Measurements from ENCODE around the gene CLASP1. TPM values are rescaled to one million over a fixed set of nuclear protein-coding genes. Genes with fewer than 3 reads are reported as not detected.

Gene CLASP1
- total and polyA plus RNA-seq, 4 donors: 7.5 to 50.0 (median 21.9) TPM

- no peak overlapping the region for H3K9ac ChIP-seq (ENCODE audit: low read depth in 1 of 2, low read length in 2 of 2)
- no peak overlapping the region for H3K4me3 ChIP-seq (ENCODE audit: low read depth in 1 of 3, low read length in 3 of 3)
- no peak for TF ChIP-seq EGR1 (IDR thresholded peaks at IDR 0.05; ENCODE audit: low read depth in 2 of 2)
- TF ChIP-seq GABPA (IDR thresholded peaks at IDR 0.05 in 1 of 2, conservative IDR thresholded peaks at IDR 0.05 in 1 of 2): no peak
- no peak for TF ChIP-seq TAF1 (conservative IDR thresholded peaks at IDR 0.05)
- no peak for TF ChIP-seq RAD21 (IDR thresholded peaks at IDR 0.05)
- TF ChIP-seq RXRA (IDR thresholded peaks at IDR 0.05): no peak
- TF ChIP-seq SP1 (IDR thresholded peaks at IDR 0.05): no peak
- no peak for TF ChIP-seq REST (IDR thresholded peaks at IDR 0.05)
- TF ChIP-seq ZBTB33 (IDR thresholded peaks at IDR 0.05): no peak
- TF ChIP-seq FOXA1 (IDR thresholded peaks at IDR 0.05): no peak
- no peak for TF ChIP-seq MAX (IDR thresholded peaks at IDR 0.05)
- DNase-seq (ENCODE audit: low spot score): no peak
- H3K4me1 ChIP-seq (ENCODE audit: control insufficient read depth in 4 of 4, insufficient read depth in 4 of 4, low read length in 3 of 4): no peaks in the 10 kb centered on the region
- no peak overlapping the region for H3K27ac ChIP-seq (ENCODE audit: low read depth in 1 of 2, low read length in 2 of 2)
- H3K36me3 ChIP-seq (ENCODE audit: control insufficient read depth in 4 of 4, insufficient read depth in 3 of 4, low read depth in 1 of 4, low read length in 3 of 4): no peaks in the 10 kb centered on the region
- no peaks in the 10 kb centered on the region for H3K27me3 ChIP-seq (ENCODE audit: control insufficient read depth in 4 of 4, insufficient read depth in 4 of 4, low read length in 3 of 4)
- 84% methylated on average over 3 of the region's 3 CpGs for WGBS
- H3K9me3 ChIP-seq (ENCODE audit: control insufficient read depth in 4 of 4, low read length in 3 of 4): no peaks in the 10 kb centered on the region
Observed at GRCh38 chr2:121665504-121665903, 16.2 kb upstream of the CLASP1 start.

- no peak for TF ChIP-seq TAF1 (conservative IDR thresholded peaks at IDR 0.05)
- TF ChIP-seq NR2F2 (IDR thresholded peaks at IDR 0.05): no peak
- TF ChIP-seq HNF4A (conservative IDR thresholded peaks at IDR 0.05): no peak
- TF ChIP-seq EGR1 (IDR thresholded peaks at IDR 0.05; ENCODE audit: low read depth in 2 of 2): no peak
- no peak for TF ChIP-seq ZBTB33 (IDR thresholded peaks at IDR 0.05)
- Histone ChIP-seq H3K27me3 (ENCODE audit: control insufficient read depth in 4 of 4, insufficient read depth in 4 of 4, low read length in 3 of 4) (no peaks in the 10 kb centered on the region), H3K9me3 (ENCODE audit: control insufficient read depth in 4 of 4, low read length in 3 of 4) (no peaks in the 10 kb centered on the region), H3K4me1 (ENCODE audit: control insufficient read depth in 4 of 4, insufficient read depth in 4 of 4, low read length in 3 of 4) (no peaks in the 10 kb centered on the region), H3K27ac (ENCODE audit: low read depth in 1 of 2, low read length in 2 of 2) (no peak overlapping the region), H3K36me3 (ENCODE audit: control insufficient read depth in 4 of 4, insufficient read depth in 3 of 4, low read depth in 1 of 4, low read length in 3 of 4) (no peaks in the 10 kb centered on the region), H3K4me3 (ENCODE audit: low read depth in 1 of 3, low read length in 3 of 3) (no peak overlapping the region), H3K9ac (ENCODE audit: low read depth in 1 of 2, low read length in 2 of 2) (no peak overlapping the region)
- DNase-seq (ENCODE audit: low spot score): no peak
- 90% methylated on average over 4 of the region's 4 CpGs for WGBS
Observed at GRCh38 chr2:121664713-121665112, 15.5 kb upstream of the CLASP1 start.
